ENCODE results near the gene DPM2.
A peak's percentile ranks its signal among the peaks of the same experiment; 100 is the strongest.

The DPM2 gene

GRCh38 chr9:127941062-127941960 is 3.7 kb upstream of the DPM2 start:
- TF ChIP-seq CTCF (conservative IDR thresholded peaks at IDR 0.05; ENCODE audit: low read depth, low read length), result no peak
- H3K4me3 ChIP-seq (ENCODE audit: low read length), result no peak overlapping the region
- DNase-seq (ENCODE audit: low read depth), result no peak

GRCh38 chr9:127940593-127940992 is 2.9 kb upstream of the DPM2 start:
- no peak for TF ChIP-seq CTCF (conservative IDR thresholded peaks at IDR 0.05; ENCODE audit: low read depth, low read length)
- DNase-seq (ENCODE audit: low read depth), result no peak
- no peak overlapping the region for H3K4me3 ChIP-seq (ENCODE audit: low read length)

- peak overlapping the region; percentile 92 for H3K4me3 ChIP-seq (ENCODE audit: low read length)
- no peak for TF ChIP-seq CTCF (conservative IDR thresholded peaks at IDR 0.05; ENCODE audit: low read depth, low read length)
- DNase-seq (ENCODE audit: low read depth), result no peak
Observed at GRCh38 chr9:127938298-127938690, 640 bp upstream of the DPM2 start.

- peak overlapping the region; percentile 92 for H3K4me3 ChIP-seq (ENCODE audit: low read length)
- no peak for TF ChIP-seq CTCF (conservative IDR thresholded peaks at IDR 0.05; ENCODE audit: low read depth, low read length)
- no peak for DNase-seq (ENCODE audit: low read depth)
Observed at GRCh38 chr9:127937056-127937387, 632 bp downstream of the DPM2 start.

- no peak for DNase-seq (ENCODE audit: low read depth)
- TF ChIP-seq CTCF (conservative IDR thresholded peaks at IDR 0.05; ENCODE audit: low read depth, low read length), result no peak
- peak overlapping the region; percentile 92 for H3K4me3 ChIP-seq (ENCODE audit: low read length)
Observed at GRCh38 chr9:127936347-127936852, 1.3 kb downstream of the DPM2 start.

GRCh38 chr9:127935765-127936221 is 1.9 kb downstream of the DPM2 start:
- DNase-seq (ENCODE audit: low read depth), result no peak
- H3K4me3 ChIP-seq (ENCODE audit: low read length), result no peak overlapping the region
- TF ChIP-seq CTCF (conservative IDR thresholded peaks at IDR 0.05; ENCODE audit: low read depth, low read length), result no peak

- TF ChIP-seq CTCF (conservative IDR thresholded peaks at IDR 0.05; ENCODE audit: low read depth, low read length), result no peak
- H3K4me3 ChIP-seq (ENCODE audit: low read length), result no peak overlapping the region
- DNase-seq (ENCODE audit: low read depth), result no peak
Observed at GRCh38 chr9:127934986-127935385, 2.7 kb downstream of the DPM2 start.

All from retinal pigment epithelial cell (primary cell).